T-cell (primary cell): ENCODE data around the gene FGF11. TPM values are rescaled to one million over a fixed set of nuclear protein-coding genes. Genes with fewer than 3 reads are reported as not detected.

Experiments used
- ATAC-seq, 4 experiments: fragments of 200-7000 bp in 3 of 4; fragments of 150-1000 bp in 1 of 4; cut with Tn5 transposase; replicated peaks in 1 of 4; 1 replicate in 3 of 4; 2 replicates in 1 of 4; pipeline ENCODE4 v1.10.0; 2021; ENCODE audit warnings: moderate library complexity in 3 of 4, mild to moderate bottlenecking in 2 of 4, moderate number of reproducible peaks in 1 of 4
- CTCF ChIA-PET, 2 donors: fragments of 300-600 bp; sonication (Branson Sonifier 250); formaldehyde crosslinking; loops; one replicate each; lab custom pipeline; 2022; ENCODE audit warnings: antibody characterized with exemption in 2 of 2; lab: Charles Lee
- POLR2A ChIA-PET, 2 donors: fragments of 300-600 bp; sonication (Branson Sonifier 250); formaldehyde crosslinking; loops; one replicate each; lab custom pipeline; 2022; ENCODE audit warnings: antibody characterized with exemption in 2 of 2; lab: Charles Lee
- DNase-seq, 35 experiments: peaks; one replicate each; pipeline versions ENCODE4 v3.0.0 to v3.0.0-alpha.2; 2013 to 2023
- H3K27ac ChIP-seq: one replicate; pipeline ENCODE4 v1.5.1; 2013; ENCODE audit warnings: low read length
- H3K27me3 ChIP-seq, 2 experiments: replicated peaks in 1 of 2; 1 replicate in 1 of 2; 2 replicates in 1 of 2; pipeline versions ENCODE4 v1.6.1 to v1.7.0; 2013; ENCODE audit warnings: low read length in 1 of 2, mixed read lengths in 1 of 2; ENCODE audit not compliant: control insufficient read depth in 2 of 2, insufficient read depth in 2 of 2; ENCODE audit errors: extremely low read depth in 1 of 2
- H3K36me3 ChIP-seq, 2 donors: 1 replicate in 1 of 2; 2 replicates in 1 of 2; pipeline versions ENCODE4 v1.6.1 to v1.7.0; 2013; ENCODE audit warnings: low read length in 1 of 2; ENCODE audit not compliant: control insufficient read depth in 2 of 2, insufficient read depth in 1 of 2; ENCODE audit errors: extremely low read depth in 1 of 2
- H3K4me1 ChIP-seq, 2 experiments: 1 replicate in 1 of 2; 2 replicates in 1 of 2; pipeline versions ENCODE4 v1.6.1 to v1.7.0; 2013; ENCODE audit warnings: low read length in 2 of 2, mixed read lengths in 1 of 2; ENCODE audit not compliant: insufficient read depth in 2 of 2, control insufficient read depth in 1 of 2; ENCODE audit errors: extremely low read depth in 1 of 2
- H3K4me3 ChIP-seq, 2 donors: 1 replicate in 1 of 2; 2 replicates in 1 of 2; pipeline versions ENCODE4 v1.5.1 to v1.7.0; 2013; ENCODE audit warnings: mild to moderate bottlenecking in 2 of 2, low read length in 1 of 2, moderate library complexity in 1 of 2; ENCODE audit not compliant: control insufficient read depth in 1 of 2; ENCODE audit errors: extremely low read depth in 1 of 2
- H3K9me3 ChIP-seq: 2 replicates; pipeline ENCODE4 v1.7.0; 2013
- H3K27ac Mint-ChIP-seq, 2 donors: one replicate each; pipeline ENCODE4 v1.8.0; 2020 to 2021; ENCODE audit warnings: mild to moderate bottlenecking in 2 of 2, mixed read lengths in 2 of 2
- H3K27me3 Mint-ChIP-seq, 2 donors: one replicate each; pipeline ENCODE4 v1.8.0; 2021 to 2022; ENCODE audit warnings: mixed read lengths in 2 of 2
- H3K36me3 Mint-ChIP-seq: one replicate; pipeline ENCODE4 v1.8.0; 2021; ENCODE audit warnings: mixed read lengths
- H3K4me1 Mint-ChIP-seq, 3 donors: one replicate each; pipeline ENCODE4 v1.8.0; 2020 to 2022; ENCODE audit warnings: mixed read lengths in 3 of 3, mild to moderate bottlenecking in 1 of 3
- H3K4me3 Mint-ChIP-seq, 3 donors: one replicate each; pipeline ENCODE4 v1.8.0; 2020 to 2022; ENCODE audit warnings: mild to moderate bottlenecking in 3 of 3, mixed read lengths in 3 of 3, moderate library complexity in 3 of 3
- H3K9me3 Mint-ChIP-seq, 3 donors: one replicate each; pipeline ENCODE4 v1.8.0; 2020 to 2022; ENCODE audit warnings: mixed read lengths in 3 of 3
- WGBS: methylation state at CpG from one replicate; pipeline ENCODE4 v1.1.5; 2013; ENCODE audit warnings: missing lambda C conversion rate; ENCODE audit not compliant: insufficient coverage; 5-methylcytosine and 5-hydroxymethylcytosine counted together
- total RNA-seq, 35 experiments: library from RNA in 6 of 35; stranded (reverse) in 6 of 35; fragments of 120-200 nt in 1 of 35; gene quantifications; one replicate each; pipeline versions ENCODE4 v1.2.1 to v1.2.4 and lab custom pipeline; 2013 to 2026

The FGF11 gene
- total RNA-seq (1 to 10 TPM; 2.4 to 4.2 (median 3.3) TPM), total RNA-seq (lab: John Stamatoyannopoulos, UW) (0.07 to 1.5 (median 0.37) reads per million in 29 experiments)
- total RNA-seq (2013) = 1.2 TPM

GRCh38 chr17:7439462-7440112, at the start of gene FGF11:
Gene FGF11, plus strand, starts transcription at chr17:7439512. Its CDS starts 109 bp downstream, at chr17:7439621.
- Mint-ChIP-seq H3K4me3 (peak within 1 kb of the TSS; percentile 65 to 96 (median 75)), H3K36me3 (no peaks in the 10 kb centered on the region), H3K27me3 (peaks cover 32 to 54% of the 10 kb centered on the region in 2 donors), H3K4me1 (peaks cover 43 to 50% (median 48%) of the 10 kb centered on the region in 3 donors), H3K9me3 (no peaks in the 10 kb centered on the region), H3K27ac (peak within 1 kb of the TSS in 1 of 2 donors; percentile 55)
- POLR2A ChIA-PET = no interaction called here
- no peak for ATAC-seq
- H3K36me3 ChIP-seq = no peaks in the 10 kb centered on the region
- DNase-seq = no peak
- no peak within 1 kb of the TSS for H3K27ac ChIP-seq
- WGBS = 9% methylated on average over 44 of the region's 50 CpGs
- H3K9me3 ChIP-seq = no peaks in the 10 kb centered on the region
- CTCF ChIA-PET = interaction anchor here in 1 of 2 donors (0.7 to 0.9 kb wide), 3 partner anchors 103 to 135 kb away, joined by 3 to 4 read pairs (median 3); partner anchors contain the start of genes ACAP1 and TNFSF12
- H3K27me3 ChIP-seq = peaks cover 0 to 70% of the 10 kb centered on the region in 2 experiments
- H3K4me1 ChIP-seq = peaks cover 13 to 59% of the 10 kb centered on the region in 2 experiments
- H3K4me3 ChIP-seq = peak within 1 kb of the TSS; percentile 31 to 57

DNA sequence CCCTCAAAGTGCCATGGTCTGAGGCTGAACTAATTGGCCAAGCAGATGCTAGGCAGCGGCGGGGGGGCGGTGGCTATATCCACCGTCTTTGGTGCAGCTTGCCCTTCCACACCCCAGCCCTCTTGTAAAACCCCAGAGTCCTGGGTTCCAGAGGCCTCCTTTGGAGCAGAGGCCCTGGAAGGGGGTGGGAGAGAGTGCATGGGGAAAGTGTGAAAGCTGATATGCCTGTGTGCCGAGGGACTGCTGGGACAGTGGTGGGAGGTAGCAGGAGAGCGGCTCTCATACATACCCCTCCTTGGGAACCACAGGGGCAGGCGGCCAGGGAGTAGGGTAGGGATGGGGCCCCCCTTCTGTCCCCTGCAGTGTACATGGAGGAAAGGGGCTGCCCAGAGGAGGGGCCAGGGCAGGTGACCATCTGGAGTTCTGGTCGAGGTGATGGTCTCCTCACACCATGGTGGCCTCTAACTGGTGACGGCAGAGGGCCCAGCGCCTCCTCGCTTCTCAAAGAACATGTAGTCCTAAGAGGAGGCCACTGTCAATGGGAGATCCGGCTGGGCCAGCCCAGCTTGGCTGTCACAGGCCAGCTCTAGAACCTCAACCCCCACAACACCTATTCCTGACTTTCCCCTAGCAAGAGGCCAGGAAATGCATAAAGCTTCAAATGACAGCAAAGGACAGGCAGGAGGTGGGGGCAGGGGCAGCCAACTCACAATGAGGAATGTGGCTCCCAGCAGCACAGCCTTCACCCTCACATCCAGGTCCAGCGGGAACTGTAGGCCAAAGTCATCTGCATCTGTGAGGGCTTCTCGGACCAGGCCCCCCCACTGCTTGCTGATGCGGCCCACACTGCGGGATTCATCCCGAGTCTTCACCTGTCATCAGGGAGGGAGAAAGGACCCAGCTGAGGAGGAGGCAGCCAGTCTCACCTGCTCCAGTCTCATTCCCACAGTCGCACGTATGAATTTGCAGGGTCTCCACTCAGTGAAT, 49.1 kb upstream of the FGF11 start:
- Histone ChIP-seq H3K27me3 (no peaks in the 10 kb centered on the region), H3K9me3 (no peaks in the 10 kb centered on the region), H3K4me1 (peaks cover 10 to 55% of the 10 kb centered on the region in 2 experiments), H3K4me3 (no peak overlapping the region), H3K36me3 (peaks cover 20 to 51% of the 10 kb centered on the region in 2 donors), H3K27ac (no peak overlapping the region)
- POLR2A ChIA-PET = interaction anchor here in 1 of 2 donors (0.7 kb wide), 1 partner anchor 54 kb away, joined by 3 read pairs; the partner anchor contains the start of gene ACAP1
- Mint-ChIP-seq H3K27ac (no peak overlapping the region), H3K27me3 (no peaks in the 10 kb centered on the region), H3K9me3 (no peaks in the 10 kb centered on the region), H3K36me3 (peaks cover 19% of the 10 kb centered on the region), H3K4me1 (peaks cover 31 to 41% (median 39%) of the 10 kb centered on the region in 3 donors), H3K4me3 (no peak overlapping the region)
- DNase-seq = no peak
- CTCF ChIA-PET = interaction anchor here in 1 of 2 donors (0.6 kb wide), 1 partner anchor 127 kb away, joined by 4 read pairs; no protein-coding TSS in a partner anchor
- ATAC-seq = no peak
- 97% methylated on average over 9 of the region's 19 CpGs for WGBS

GRCh38 chr17:7391307-7391706, 48.0 kb upstream of the FGF11 start:
- Mint-ChIP-seq H3K36me3 (peaks cover 19% of the 10 kb centered on the region), H3K4me1 (peaks cover 32 to 43% (median 41%) of the 10 kb centered on the region in 3 donors), H3K9me3 (no peaks in the 10 kb centered on the region), H3K27me3 (no peaks in the 10 kb centered on the region), H3K4me3 (peak overlapping the region in 2 of 3 donors; percentile 37 to 75), H3K27ac (peak overlapping the region in 1 of 2 donors; percentile 76)
- 37% methylated on average over 2 of the region's 2 CpGs for WGBS
- CTCF ChIA-PET = interaction anchor here in 1 of 2 donors (0.5 kb wide), 1 partner anchor 182 kb away, joined by 3 read pairs; no protein-coding TSS in a partner anchor
- Histone ChIP-seq H3K27ac (no peak overlapping the region), H3K4me1 (peaks cover 10 to 57% of the 10 kb centered on the region in 2 experiments), H3K4me3 (no peak overlapping the region), H3K36me3 (peaks cover 20 to 51% of the 10 kb centered on the region in 2 donors), H3K27me3 (no peaks in the 10 kb centered on the region), H3K9me3 (no peaks in the 10 kb centered on the region)
- no peak for ATAC-seq
- no peak for DNase-seq
- POLR2A ChIA-PET = interaction anchor here in 1 of 2 donors (0.7 kb wide), 1 partner anchor 55 kb away, joined by 3 read pairs; the partner anchor contains the start of gene ACAP1

- Mint-ChIP-seq H3K36me3 (peaks cover 19% of the 10 kb centered on the region), H3K27me3 (no peaks in the 10 kb centered on the region), H3K4me3 (peak overlapping the region; percentile 91 to 96 (median 93)), H3K9me3 (no peaks in the 10 kb centered on the region), H3K27ac (peak overlapping the region; percentile 74 to 76), H3K4me1 (peaks cover 32 to 43% (median 41%) of the 10 kb centered on the region in 3 donors)
- Histone ChIP-seq H3K9me3 (no peaks in the 10 kb centered on the region), H3K4me3 (peak overlapping the region; percentile 80 to 97), H3K27ac (peak overlapping the region; percentile 66), H3K4me1 (peaks cover 10 to 57% of the 10 kb centered on the region in 2 experiments), H3K27me3 (no peaks in the 10 kb centered on the region), H3K36me3 (peaks cover 17 to 44% of the 10 kb centered on the region in 2 donors)
- no peak for ATAC-seq
- WGBS = 91% methylated on average over 30 of the region's 42 CpGs
- ChIA-PET POLR2A (interaction anchor here in 1 of 2 donors (0.6 kb wide), 1 partner anchor 669 kb away, joined by 5 read pairs; no protein-coding TSS in a partner anchor), CTCF (no interaction called here)
- DNase-seq = no peak
These were observed 46.4 kb upstream of the FGF11 start for GRCh38 chr17:7392696-7393612.

DNA sequence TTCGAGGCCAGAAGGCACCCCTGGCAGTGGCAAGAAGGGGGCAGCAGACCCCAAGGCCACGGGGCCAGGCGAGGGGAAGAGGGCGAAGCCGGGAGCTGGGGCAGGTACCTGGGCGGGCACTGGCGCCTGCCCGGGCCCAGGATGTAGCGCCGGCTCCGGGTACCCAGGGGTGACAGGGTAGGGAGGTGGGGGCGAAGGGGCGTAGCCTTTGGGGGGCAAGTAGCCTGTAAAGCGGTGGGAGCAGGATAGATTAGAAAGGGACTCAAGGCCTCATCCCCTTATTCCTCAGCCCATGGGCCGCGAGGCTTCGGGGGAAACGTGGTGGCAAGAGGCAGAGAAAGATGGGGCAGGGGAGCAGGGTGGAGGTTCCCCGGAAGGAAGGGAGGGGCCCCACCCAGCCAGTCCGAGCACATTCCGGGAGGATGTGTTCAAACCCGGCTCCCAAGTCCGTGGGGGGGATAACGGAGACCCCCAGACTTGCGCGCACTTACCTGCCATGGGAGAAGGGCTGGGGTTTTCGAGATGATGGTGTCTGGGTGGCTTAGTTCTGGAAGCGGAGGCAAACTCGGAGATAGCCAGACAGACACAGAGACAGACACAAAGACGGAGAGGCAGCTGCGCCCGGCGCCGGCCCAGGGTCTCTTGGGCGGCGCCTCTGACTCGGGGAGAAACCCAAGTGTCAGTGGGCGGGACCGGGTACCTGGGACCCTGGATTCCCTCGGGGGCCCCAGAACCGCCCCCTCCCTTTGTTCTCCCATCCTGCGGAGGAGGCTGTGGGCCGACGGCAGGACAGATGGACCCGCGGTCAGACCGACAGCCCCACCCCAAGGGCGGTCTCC, 45.5 kb upstream of the FGF11 start:
- H3K27me3 Mint-ChIP-seq = no peaks in the 10 kb centered on the region
- Histone ChIP-seq H3K4me1 (peaks cover 10 to 57% of the 10 kb centered on the region in 2 experiments), H3K9me3 (no peaks in the 10 kb centered on the region), H3K4me3 (peak overlapping the region; percentile 80 to 97), H3K27ac (peak overlapping the region; percentile 66), H3K27me3 (no peaks in the 10 kb centered on the region), H3K36me3 (peaks cover 16 to 39% of the 10 kb centered on the region in 2 donors)
- ChIA-PET CTCF (interaction anchor here in 1 of 2 donors (0.6 kb wide), 2 partner anchors 10 to 1525 kb away, joined by 3 read pairs; partner anchors contain the start of gene TMEM256), POLR2A (interaction anchor here in 1 of 2 donors (0.6 to 1.0 kb wide), 2 partner anchors 10 to 668 kb away, joined by 5 read pairs; partner anchors contain the start of gene TMEM256)
- 1% methylated on average over 40 of the region's 48 CpGs for WGBS
- H3K27ac Mint-ChIP-seq = peak overlapping the region; percentile 89 to 90
- H3K9me3 Mint-ChIP-seq = no peaks in the 10 kb centered on the region
- DNase-seq (peak in 27 of 35 experiments; percentile 31 to 83 (median 60)), ATAC-seq (peak; percentile 62 to 76 (median 63))
- peaks cover 32 to 43% (median 41%) of the 10 kb centered on the region in 3 donors for H3K4me1 Mint-ChIP-seq
- H3K4me3 Mint-ChIP-seq = peak overlapping the region; percentile 91 to 96 (median 93)
- peaks cover 19% of the 10 kb centered on the region for H3K36me3 Mint-ChIP-seq
